Lung (tissue), 12 donors: ENCODE data around the gene LSM11. TPM values are rescaled to one million over a fixed set of nuclear protein-coding genes. Genes with fewer than 3 reads are reported as not detected.

Source experiments
- ATAC-seq: fragments of 200-7000 bp; cut with Tn5 transposase; one replicate; pipeline ENCODE4 v1.9.1; 2020; ENCODE audit warnings: moderate number of reproducible peaks; ENCODE audit not compliant: insufficient read depth, low FRiP score
- DNase-seq, 3 donors: peaks; one replicate each; pipeline ENCODE4 v3.0.0-alpha.2; 2013 to 2017
- H3K27ac ChIP-seq, 2 donors: one replicate each; pipeline ENCODE4 v1.5.1; 2013; ENCODE audit warnings: mild to moderate bottlenecking in 2 of 2, moderate library complexity in 2 of 2, control low read depth in 1 of 2, inconsistent platforms in 1 of 2, low read depth in 1 of 2, low read length in 1 of 2
- H3K27me3 ChIP-seq, 3 donors: one replicate each; pipeline ENCODE4 v1.5.1; 2013; ENCODE audit warnings: low read length in 2 of 3; ENCODE audit not compliant: control insufficient read depth in 3 of 3, insufficient read depth in 3 of 3
- H3K36me3 ChIP-seq, 4 donors: one replicate each; pipeline ENCODE4 v1.5.1; 2013; ENCODE audit warnings: low read length in 4 of 4, mild to moderate bottlenecking in 1 of 4, moderate library complexity in 1 of 4; ENCODE audit not compliant: control insufficient read depth in 4 of 4, insufficient read depth in 4 of 4
- H3K4me1 ChIP-seq, 5 donors: one replicate each; pipeline ENCODE4 v1.5.1; 2013; ENCODE audit warnings: low read length in 5 of 5, mild to moderate bottlenecking in 2 of 5, moderate library complexity in 1 of 5; ENCODE audit not compliant: control insufficient read depth in 5 of 5, insufficient read depth in 5 of 5
- H3K4me3 ChIP-seq: one replicate; pipeline ENCODE4 v1.5.1; 2013; ENCODE audit warnings: mild to moderate bottlenecking, control low read depth, moderate library complexity
- H3K9ac ChIP-seq, 2 donors: one replicate each; pipeline ENCODE4 v1.5.1; 2013; ENCODE audit warnings: low read length in 2 of 2, control low read depth in 1 of 2; ENCODE audit not compliant: insufficient read depth in 1 of 2
- H3K9me3 ChIP-seq, 4 donors: one replicate each; pipeline ENCODE4 v1.5.1; 2013; ENCODE audit warnings: low read length in 3 of 4, mild to moderate bottlenecking in 1 of 4, moderate library complexity in 1 of 4; ENCODE audit not compliant: control insufficient read depth in 4 of 4, insufficient read depth in 3 of 4
- WGBS, 2 donors: extraction: QIAGEN DNeasy Blood & Tissue Kit; methylation state at CpG; one replicate each; pipeline ENCODE4 v1.1.7; 2013; 5-methylcytosine and 5-hydroxymethylcytosine counted together
- polyA plus RNA-seq, 2 donors: library from polyadenylated mRNA; stranded (reverse); fragments of 200-250 nt; gene quantifications; one replicate each; pipeline ENCODE4 v1.2.1, GENCODE V29; 2013
- total RNA-seq, 2 donors: library from RNA; depleted of rRNA in 1 of 2; stranded (reverse); fragments of >200 nt in 1 of 2; gene quantifications; one replicate each; pipeline ENCODE4 v1.2.1, GENCODE V29; 2014 to 2021
- TF ChIP-seq, protein P1 (sequence below): IDR thresholded peaks from 2 replicates; pipeline ENCODE4 v1.5.1; 2012; ENCODE audit warnings: mild to moderate bottlenecking; ENCODE audit errors: control extremely low read depth, extremely low read depth
- donor health status: control.
- donor health status: control.
- donor health status: Bipolar disorder and iron deficiency.
- donor health status: healthy.
- donor health status: DM: yes; HTN: yes; CAD: no.

The LSM11 gene
- total and polyA plus RNA-seq, 4 donors = 0.93 to 7.0 (median 1.8) TPM

DNA sequence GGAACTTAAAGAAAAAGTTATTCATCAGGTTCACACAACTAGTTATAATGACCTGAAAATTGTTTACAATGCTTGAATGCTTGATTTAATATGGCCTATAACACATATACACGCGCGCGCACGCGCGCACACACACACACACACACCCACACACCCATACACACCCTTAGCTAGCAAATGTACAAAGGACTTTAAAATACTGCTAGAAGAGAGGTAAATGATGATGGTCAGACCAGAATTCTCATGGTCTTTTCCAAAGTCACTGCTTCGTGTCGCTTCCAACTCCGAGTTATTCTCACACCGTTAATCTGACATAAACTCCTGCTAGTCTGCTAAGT, 5.9 kb downstream of the LSM11 start:
- WGBS, 2 donors = 86% methylated on average over 11 of the region's 11 CpGs
- Histone ChIP-seq H3K4me3 (no peak overlapping the region), H3K4me1 (peaks cover 4 to 8% (median 5%) of the 10 kb centered on the region in 5 donors), H3K36me3 (peaks cover 0 to 11% (median 1%) of the 10 kb centered on the region in 4 donors), H3K27me3 (no peaks in the 10 kb centered on the region), H3K9ac (no peak overlapping the region), H3K27ac (no peak overlapping the region), H3K9me3 (no peaks in the 10 kb centered on the region)
- no peak for DNase-seq
- TF ChIP-seq, protein P1, sequence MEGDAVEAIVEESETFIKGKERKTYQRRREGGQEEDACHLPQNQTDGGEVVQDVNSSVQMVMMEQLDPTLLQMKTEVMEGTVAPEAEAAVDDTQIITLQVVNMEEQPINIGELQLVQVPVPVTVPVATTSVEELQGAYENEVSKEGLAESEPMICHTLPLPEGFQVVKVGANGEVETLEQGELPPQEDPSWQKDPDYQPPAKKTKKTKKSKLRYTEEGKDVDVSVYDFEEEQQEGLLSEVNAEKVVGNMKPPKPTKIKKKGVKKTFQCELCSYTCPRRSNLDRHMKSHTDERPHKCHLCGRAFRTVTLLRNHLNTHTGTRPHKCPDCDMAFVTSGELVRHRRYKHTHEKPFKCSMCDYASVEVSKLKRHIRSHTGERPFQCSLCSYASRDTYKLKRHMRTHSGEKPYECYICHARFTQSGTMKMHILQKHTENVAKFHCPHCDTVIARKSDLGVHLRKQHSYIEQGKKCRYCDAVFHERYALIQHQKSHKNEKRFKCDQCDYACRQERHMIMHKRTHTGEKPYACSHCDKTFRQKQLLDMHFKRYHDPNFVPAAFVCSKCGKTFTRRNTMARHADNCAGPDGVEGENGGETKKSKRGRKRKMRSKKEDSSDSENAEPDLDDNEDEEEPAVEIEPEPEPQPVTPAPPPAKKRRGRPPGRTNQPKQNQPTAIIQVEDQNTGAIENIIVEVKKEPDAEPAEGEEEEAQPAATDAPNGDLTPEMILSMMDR = no peak
- ATAC-seq = no peak

DNA sequence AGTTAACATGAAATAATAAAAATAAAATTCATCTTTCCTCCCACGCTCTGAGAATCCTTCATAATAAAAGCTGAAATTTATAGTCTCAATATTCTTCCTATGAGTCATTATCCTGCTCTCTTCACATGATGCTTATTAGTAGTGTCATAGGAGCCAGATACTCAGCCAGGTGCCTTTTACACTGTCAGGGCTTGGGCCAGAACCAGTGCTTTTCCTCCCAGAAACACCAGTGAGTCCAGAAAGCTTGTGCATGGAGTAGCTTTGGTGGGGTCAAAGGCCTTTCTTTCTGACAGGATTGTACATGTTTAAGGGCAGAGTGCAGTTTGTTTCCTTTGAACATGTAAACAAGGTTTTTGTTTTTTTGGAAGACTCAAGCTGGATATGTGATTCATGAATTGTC, 6.8 kb downstream of the LSM11 start:
- no peak overlapping the region for H3K9ac ChIP-seq
- H3K9me3 ChIP-seq = no peaks in the 10 kb centered on the region
- WGBS, 2 donors = 96 to 97% methylated on average over 1 of the region's 1 CpG
- no peaks in the 10 kb centered on the region for H3K27me3 ChIP-seq
- H3K36me3 ChIP-seq = peaks cover 5 to 15% (median 7%) of the 10 kb centered on the region in 4 donors
- TF ChIP-seq, protein P1 = no peak
- no peak overlapping the region for H3K4me3 ChIP-seq
- no peak for DNase-seq
- ATAC-seq = no peak
- no peak overlapping the region for H3K27ac ChIP-seq
- peaks cover 0 to under 1% (median 0%) of the 10 kb centered on the region in 5 donors for H3K4me1 ChIP-seq

DNA sequence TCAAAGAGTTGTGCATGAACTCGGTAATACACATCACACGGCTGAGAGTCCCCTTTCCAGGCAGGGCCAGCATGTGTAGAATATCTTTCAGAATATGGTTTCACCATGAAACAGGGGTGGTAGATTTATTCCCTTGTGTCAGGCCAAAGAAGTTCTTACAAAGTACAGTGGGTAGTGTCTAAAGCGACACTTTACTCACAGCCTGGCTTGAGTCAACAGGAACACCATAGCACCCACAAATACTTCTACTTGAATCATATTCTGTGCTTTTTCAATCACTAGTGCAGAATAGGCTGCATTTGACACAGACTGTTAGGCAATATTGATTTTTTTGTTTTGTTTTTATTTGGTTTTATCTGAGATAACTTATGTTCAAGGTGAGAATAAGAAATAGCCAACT, 12.6 kb downstream of the LSM11 start:
- H3K36me3 ChIP-seq = peaks cover 14 to 18% (median 16%) of the 10 kb centered on the region in 4 donors
- H3K27me3 ChIP-seq = no peaks in the 10 kb centered on the region
- TF ChIP-seq, protein P1 = no peak
- no peak overlapping the region for H3K9ac ChIP-seq
- DNase-seq (no peak), ATAC-seq (no peak)
- H3K27ac ChIP-seq = no peak overlapping the region
- H3K4me1 ChIP-seq = no peaks in the 10 kb centered on the region
- no peak overlapping the region for H3K4me3 ChIP-seq
- no peaks in the 10 kb centered on the region for H3K9me3 ChIP-seq
- 95 to 97% methylated on average over 3 of the region's 3 CpGs for WGBS, 2 donors

DNA sequence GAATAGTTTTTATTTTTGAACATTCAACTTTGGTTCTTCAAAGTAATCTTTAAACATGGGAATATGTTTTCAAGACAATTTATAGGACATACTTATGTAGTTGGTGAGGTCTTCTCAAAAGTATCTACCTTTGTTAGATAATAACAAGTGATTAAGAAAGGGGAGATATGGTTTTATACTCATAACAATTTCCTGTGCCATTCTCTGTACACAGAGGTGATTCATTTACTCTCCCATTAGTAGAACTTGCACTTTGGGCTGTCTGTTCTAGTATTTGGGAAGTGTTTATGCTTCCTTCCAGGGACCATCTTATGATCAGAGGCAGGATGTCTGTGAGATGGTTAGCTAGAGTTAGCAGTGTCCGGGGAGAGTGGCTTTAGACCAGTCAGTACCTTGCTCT, 15.2 kb downstream of the LSM11 start:
- Histone ChIP-seq H3K9ac (no peak overlapping the region), H3K9me3 (no peaks in the 10 kb centered on the region), H3K27me3 (no peaks in the 10 kb centered on the region), H3K4me1 (peaks cover 0 to 4% (median 0%) of the 10 kb centered on the region in 5 donors), H3K4me3 (no peak overlapping the region), H3K27ac (no peak overlapping the region), H3K36me3 (peaks cover 9 to 18% (median 15%) of the 10 kb centered on the region in 4 donors)
- DNase-seq (no peak), ATAC-seq (no peak)
- 91 to 96% methylated on average over 1 of the region's 1 CpG for WGBS, 2 donors
- TF ChIP-seq, protein P1 = no peak
